ENCODE data around the gene CTNND2.

Gene CTNND2

GRCh38 chr5:11383506-11384095 is 520.6 kb downstream of the CTNND2 start:
- DNase-seq (ENCODE audit: insufficient read length, low spot score) (peak; percentile 23), FAIRE-seq (peak; percentile 97)
- TF ChIP-seq CTCF (IDR thresholded peaks at IDR 0.05; ENCODE audit: insufficient read depth, missing control alignments) = no peak

DNA sequence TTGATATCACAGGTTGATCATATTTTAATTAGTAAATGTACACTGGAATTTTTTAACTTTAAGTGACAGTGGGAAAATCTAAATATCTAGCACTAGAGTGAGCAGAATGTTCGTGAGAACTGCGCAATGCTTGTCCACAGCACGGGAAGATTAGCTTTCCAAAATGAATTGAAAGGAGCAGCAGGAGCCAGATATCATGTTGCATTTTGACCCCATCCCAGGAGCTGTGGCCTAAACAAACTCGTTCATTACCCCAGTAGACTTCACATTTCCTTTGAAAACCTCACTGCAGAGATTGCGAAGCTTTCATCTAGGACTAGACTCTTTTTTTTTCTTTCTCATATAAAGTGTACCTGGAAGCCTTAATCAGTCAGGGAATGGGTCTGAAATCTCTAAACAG is 525.8 kb downstream of the CTNND2 start:
- no peak for TF ChIP-seq CTCF (IDR thresholded peaks at IDR 0.05; ENCODE audit: insufficient read depth, missing control alignments)
- no peak for DNase-seq (ENCODE audit: insufficient read length, low spot score)

DNA sequence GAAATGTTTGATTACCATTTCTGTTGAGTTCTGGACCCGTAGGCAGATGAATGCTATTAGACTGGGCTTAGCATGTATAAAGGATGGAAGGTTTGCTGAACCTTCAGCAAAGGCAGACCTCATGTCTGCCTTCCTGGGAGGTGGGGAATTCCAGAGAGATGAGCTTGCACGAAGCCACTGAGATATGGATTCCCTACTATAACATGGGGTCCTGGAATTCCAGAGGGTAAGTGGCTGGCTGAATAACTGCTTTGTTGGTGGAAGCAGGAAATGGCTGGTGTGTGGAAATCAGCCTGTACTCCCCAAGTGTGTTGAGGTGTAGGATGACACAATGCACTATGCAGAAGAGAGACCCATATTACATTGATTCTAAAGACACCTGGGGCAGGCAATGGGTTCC is 526.4 kb downstream of the CTNND2 start:
- no peak for DNase-seq (ENCODE audit: insufficient read length, low spot score)
- FAIRE-seq = no peak
- TF ChIP-seq CTCF (IDR thresholded peaks at IDR 0.05; ENCODE audit: insufficient read depth, missing control alignments) = no peak

More for the DNA sequence above, 525.8 kb downstream of the CTNND2 start:
- FAIRE-seq = no peak

DNA sequence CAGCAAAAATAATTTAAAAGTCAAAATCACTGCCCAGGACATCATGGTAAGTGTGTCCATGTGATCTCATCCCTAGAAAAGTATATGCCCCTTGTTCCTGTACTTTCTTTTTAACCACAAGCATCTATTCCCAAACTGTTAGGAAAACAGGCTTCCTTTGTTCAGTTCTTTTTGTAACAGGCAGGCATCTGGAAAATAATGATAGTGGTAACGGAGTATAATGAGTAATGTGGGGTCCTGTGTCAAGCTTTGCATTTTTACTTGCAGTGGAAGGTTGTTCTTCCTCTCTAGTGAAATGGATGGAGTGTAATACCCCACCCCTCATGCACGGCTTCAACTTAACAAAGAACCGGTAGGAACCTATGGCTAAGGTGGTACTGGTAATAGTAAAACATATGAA is 532.1 kb downstream of the CTNND2 start:
- DNase-seq (ENCODE audit: insufficient read length, low spot score) = no peak
- FAIRE-seq = no peak
- TF ChIP-seq CTCF (IDR thresholded peaks at IDR 0.05; ENCODE audit: insufficient read depth, missing control alignments) = no peak

DNA sequence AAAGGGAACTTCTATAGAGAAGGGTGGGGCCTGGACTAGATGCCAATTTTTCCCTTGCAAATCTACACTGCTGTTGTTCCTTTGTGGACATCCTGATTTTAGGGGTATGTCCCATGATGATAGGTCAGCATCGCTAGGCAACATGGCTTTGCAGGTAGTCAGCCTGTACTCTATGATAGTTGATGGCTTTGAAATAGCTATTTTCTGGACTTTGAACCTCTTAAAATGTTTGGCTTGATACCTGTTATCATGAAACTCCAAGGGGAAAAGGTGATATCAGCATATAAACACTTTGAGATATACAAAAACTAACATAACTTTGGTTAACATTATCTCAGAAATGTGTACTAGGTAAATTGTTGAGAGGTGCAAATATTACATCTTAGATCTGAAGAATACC is 533.2 kb downstream of the CTNND2 start:
- no peak for FAIRE-seq
- TF ChIP-seq CTCF (IDR thresholded peaks at IDR 0.05; ENCODE audit: insufficient read depth, missing control alignments) = no peak
- DNase-seq (ENCODE audit: insufficient read length, low spot score) = no peak

DNA sequence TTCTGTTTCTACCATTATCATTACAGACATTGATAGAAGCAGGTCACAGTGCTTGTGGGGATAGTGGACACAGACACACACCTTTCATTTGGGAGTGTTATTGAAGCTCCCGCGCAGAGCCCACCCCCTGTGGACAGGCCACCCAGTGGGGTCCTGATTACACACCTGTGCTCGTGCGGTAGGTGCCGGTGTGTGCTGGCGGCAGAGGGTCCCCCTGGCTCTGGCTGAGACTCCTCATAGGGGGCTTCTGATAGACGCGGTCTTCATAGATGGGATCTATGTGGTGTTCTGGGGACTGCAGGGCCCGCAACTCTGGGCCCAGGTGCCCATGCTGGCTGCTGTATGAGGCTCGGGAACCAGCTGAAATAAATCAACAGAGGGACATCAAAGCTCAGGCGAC is 539.7 kb downstream of the CTNND2 start:
- TF ChIP-seq CTCF (IDR thresholded peaks at IDR 0.05; ENCODE audit: insufficient read depth, missing control alignments) = no peak
- DNase-seq (ENCODE audit: insufficient read length, low spot score) (no peak), FAIRE-seq (no peak)

- no peak for TF ChIP-seq CTCF (IDR thresholded peaks at IDR 0.05; ENCODE audit: insufficient read depth, missing control alignments)
- DNase-seq (ENCODE audit: insufficient read length, low spot score) (no peak), FAIRE-seq (no peak)
Measured at GRCh38 chr5:11363631-11364178, 540.5 kb downstream of the CTNND2 start.

Data from D721Med (cell line).